DND-41 (cell line): Measurements from ENCODE around the gene NPPA.

Source experiments
- ATAC-seq: fragments of 200-7000 bp; cut with Tn5 transposase; 3 replicates; pipeline ENCODE4 v1.9.1; 2021; ENCODE audit warnings: low read depth; ENCODE audit not compliant: insufficient read depth
- DNase-seq: peaks from one replicate; pipeline ENCODE4 v3.0.0-alpha.2; 2020
- H2AFZ ChIP-seq: 2 replicates; pipeline ENCODE4 v1.6.0; 2012; ENCODE audit warnings: low read depth, low read length
- H3K27ac ChIP-seq: 2 replicates; pipeline ENCODE4 v1.5.1; 2012; ENCODE audit warnings: low read length, inconsistent platforms
- H3K27me3 ChIP-seq: fragments of 200-600 bp; sonication (generic); 2 replicates; pipeline ENCODE4 v1.6.0; 2012; ENCODE audit warnings: low read length, mild to moderate bottlenecking, inconsistent platforms; ENCODE audit not compliant: insufficient read depth, poor library complexity
- H3K36me3 ChIP-seq: 2 replicates; pipeline ENCODE4 v1.5.1; 2012; ENCODE audit warnings: low read length, inconsistent platforms; ENCODE audit not compliant: insufficient read depth
- H3K4me1 ChIP-seq: 2 replicates; pipeline ENCODE4 v1.5.1; 2012; ENCODE audit warnings: mild to moderate bottlenecking, low read length; ENCODE audit not compliant: insufficient read depth
- H3K4me2 ChIP-seq: 2 replicates; pipeline ENCODE4 v1.6.0; 2012; ENCODE audit warnings: mild to moderate bottlenecking, moderate library complexity, low read length, inconsistent platforms; ENCODE audit not compliant: insufficient read depth
- H3K4me3 ChIP-seq, 2 experiments: fragments of 200-600 bp in 1 of 2; shearing (Covaris generic) in 1 of 2; 2 replicates each; pipeline ENCODE4 v1.5.1; 2012 to 2016; ENCODE audit warnings: inconsistent platforms in 2 of 2, low read length in 2 of 2, mild to moderate bottlenecking in 2 of 2, low read depth in 1 of 2, moderate library complexity in 1 of 2
- H3K79me2 ChIP-seq: 2 replicates; pipeline ENCODE4 v1.6.0; 2012; ENCODE audit warnings: low read length, inconsistent platforms; ENCODE audit not compliant: insufficient read depth
- H3K9ac ChIP-seq: 2 replicates; pipeline ENCODE4 v1.6.0; 2012; ENCODE audit warnings: low read depth, mild to moderate bottlenecking, inconsistent platforms, low read length, moderate library complexity
- H3K9me3 ChIP-seq: 2 replicates; pipeline ENCODE4 v1.5.1; 2012; ENCODE audit warnings: low read length, moderate library complexity, mild to moderate bottlenecking, inconsistent platforms; ENCODE audit not compliant: insufficient read depth, severe bottlenecking
- H4K20me1 ChIP-seq: 2 replicates; pipeline ENCODE4 v1.6.0; 2012; ENCODE audit warnings: low read length; ENCODE audit not compliant: insufficient read depth
- EZH2 ChIP-seq: IDR thresholded peaks from 3 replicates; pipeline ENCODE4 v1.6.1; 2012; ENCODE audit warnings: borderline replicate concordance, low read depth, mild to moderate bottlenecking, moderate library complexity, low read length, inconsistent platforms; ENCODE audit not compliant: severe bottlenecking
- TF ChIP-seq, protein P1 (sequence below): IDR thresholded peaks from 2 replicates; pipeline ENCODE4 v1.5.1; 2012; ENCODE audit warnings: borderline replicate concordance, low read length, moderate library complexity, mild to moderate bottlenecking; ENCODE audit not compliant: poor library complexity, severe bottlenecking; ENCODE audit errors: extremely low read depth

The NPPA gene

DNA sequence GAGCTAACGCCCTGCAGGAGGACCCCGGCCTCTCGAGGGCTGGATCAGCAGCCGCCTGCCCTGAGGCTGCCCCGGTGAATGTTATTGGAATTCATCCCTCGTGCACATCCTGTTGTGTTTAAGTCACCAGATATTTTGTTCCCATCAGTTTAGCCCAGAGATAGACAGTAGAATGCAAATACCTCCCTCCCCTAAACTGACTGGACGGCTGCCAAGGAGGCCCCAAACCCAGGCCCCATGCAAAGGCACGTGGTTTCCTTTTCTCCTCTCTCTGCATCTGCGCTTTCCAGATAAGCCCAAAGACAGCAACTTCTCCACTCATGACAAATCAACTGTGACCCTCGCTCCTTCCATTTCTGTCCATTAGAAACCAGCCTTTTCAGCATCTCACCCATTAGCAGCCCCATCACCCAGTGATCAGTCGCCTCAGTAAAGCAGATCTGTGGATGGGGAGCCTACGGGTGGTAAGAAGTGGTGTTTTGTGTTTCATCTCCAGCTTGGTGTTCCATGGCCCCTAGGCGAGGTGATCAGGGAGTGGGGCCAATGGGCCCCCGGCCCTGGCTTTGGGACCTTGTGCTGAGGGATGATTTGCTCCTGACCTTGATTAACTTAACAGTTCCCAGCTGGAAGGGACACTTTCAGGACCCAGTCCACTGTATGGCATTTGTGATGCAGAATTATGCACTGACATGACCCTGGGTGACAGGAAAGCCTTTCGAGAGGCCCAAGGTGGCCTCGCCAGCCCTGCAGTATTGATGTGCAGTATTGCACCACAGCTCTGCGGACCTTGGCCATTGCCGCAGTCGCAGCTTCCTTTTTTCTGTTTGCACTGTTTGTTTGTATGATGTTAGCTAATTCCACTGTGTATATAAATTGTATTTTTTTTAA lies 5.2 kb downstream of the NPPA start:
- peaks cover 42% of the 10 kb centered on the region for H4K20me1 ChIP-seq
- TF ChIP-seq EZH2, result no peak
- TF ChIP-seq, protein P1, sequence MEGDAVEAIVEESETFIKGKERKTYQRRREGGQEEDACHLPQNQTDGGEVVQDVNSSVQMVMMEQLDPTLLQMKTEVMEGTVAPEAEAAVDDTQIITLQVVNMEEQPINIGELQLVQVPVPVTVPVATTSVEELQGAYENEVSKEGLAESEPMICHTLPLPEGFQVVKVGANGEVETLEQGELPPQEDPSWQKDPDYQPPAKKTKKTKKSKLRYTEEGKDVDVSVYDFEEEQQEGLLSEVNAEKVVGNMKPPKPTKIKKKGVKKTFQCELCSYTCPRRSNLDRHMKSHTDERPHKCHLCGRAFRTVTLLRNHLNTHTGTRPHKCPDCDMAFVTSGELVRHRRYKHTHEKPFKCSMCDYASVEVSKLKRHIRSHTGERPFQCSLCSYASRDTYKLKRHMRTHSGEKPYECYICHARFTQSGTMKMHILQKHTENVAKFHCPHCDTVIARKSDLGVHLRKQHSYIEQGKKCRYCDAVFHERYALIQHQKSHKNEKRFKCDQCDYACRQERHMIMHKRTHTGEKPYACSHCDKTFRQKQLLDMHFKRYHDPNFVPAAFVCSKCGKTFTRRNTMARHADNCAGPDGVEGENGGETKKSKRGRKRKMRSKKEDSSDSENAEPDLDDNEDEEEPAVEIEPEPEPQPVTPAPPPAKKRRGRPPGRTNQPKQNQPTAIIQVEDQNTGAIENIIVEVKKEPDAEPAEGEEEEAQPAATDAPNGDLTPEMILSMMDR, result no peak
- no peak overlapping the region for H3K9ac ChIP-seq
- no peak overlapping the region for H3K27ac ChIP-seq
- H3K79me2 ChIP-seq, result no peaks in the 10 kb centered on the region
- ATAC-seq, result no peak
- H3K4me2 ChIP-seq, result no peak overlapping the region
- no peaks in the 10 kb centered on the region for H3K27me3 ChIP-seq
- no peak for DNase-seq
- H2AFZ ChIP-seq, result no peak overlapping the region
- no peak overlapping the region for H3K4me3 ChIP-seq
- no peaks in the 10 kb centered on the region for H3K9me3 ChIP-seq
- H3K36me3 ChIP-seq, result peaks cover 73% of the 10 kb centered on the region
- no peaks in the 10 kb centered on the region for H3K4me1 ChIP-seq

DNA sequence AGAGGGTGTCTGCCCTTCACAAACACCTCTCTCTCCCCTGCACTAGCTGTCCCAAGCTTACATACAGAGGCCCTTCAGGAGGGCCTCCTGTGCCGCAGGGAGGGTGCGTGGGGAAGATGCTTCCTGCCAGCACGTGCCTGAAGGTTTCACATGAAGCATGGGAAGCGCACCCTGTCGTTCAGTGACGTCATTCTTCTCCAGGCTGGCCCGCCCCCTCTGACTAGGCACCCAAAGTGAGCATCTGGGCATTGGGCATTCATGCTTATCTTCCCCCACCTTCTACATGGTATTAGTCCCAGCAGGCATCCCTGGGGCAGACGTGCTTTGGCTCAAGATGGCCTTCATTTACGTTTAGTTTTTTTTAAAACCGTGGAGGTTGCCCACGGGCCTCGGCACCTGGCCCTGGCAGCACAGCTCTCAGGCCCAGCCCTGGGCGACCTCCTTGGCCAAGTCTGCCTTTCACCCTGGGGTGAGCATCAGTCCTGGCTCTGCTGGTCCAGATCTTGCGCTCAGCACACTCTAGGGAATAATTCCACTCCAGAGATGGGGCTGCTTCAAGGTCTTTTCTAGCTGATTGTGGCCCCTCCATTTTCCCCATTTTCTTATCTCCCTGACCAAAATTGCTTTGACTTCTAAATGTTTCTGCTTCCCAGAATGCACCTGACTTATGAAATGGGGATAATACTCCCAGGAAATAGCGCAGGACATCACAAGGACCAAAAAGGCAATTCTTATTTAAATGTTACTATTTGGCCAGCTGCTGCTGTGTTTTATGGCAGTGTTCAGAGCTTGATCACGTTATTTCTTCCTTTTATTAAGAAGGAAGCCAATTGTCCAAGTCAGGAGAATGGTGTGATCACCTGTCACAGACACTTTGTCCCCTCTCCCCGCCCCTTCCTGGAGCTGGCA lies 6.1 kb downstream of the NPPA start:
- TF ChIP-seq, protein P1, result no peak
- TF ChIP-seq EZH2, result no peak
- peaks cover 82% of the 10 kb centered on the region for H3K36me3 ChIP-seq

DNA sequence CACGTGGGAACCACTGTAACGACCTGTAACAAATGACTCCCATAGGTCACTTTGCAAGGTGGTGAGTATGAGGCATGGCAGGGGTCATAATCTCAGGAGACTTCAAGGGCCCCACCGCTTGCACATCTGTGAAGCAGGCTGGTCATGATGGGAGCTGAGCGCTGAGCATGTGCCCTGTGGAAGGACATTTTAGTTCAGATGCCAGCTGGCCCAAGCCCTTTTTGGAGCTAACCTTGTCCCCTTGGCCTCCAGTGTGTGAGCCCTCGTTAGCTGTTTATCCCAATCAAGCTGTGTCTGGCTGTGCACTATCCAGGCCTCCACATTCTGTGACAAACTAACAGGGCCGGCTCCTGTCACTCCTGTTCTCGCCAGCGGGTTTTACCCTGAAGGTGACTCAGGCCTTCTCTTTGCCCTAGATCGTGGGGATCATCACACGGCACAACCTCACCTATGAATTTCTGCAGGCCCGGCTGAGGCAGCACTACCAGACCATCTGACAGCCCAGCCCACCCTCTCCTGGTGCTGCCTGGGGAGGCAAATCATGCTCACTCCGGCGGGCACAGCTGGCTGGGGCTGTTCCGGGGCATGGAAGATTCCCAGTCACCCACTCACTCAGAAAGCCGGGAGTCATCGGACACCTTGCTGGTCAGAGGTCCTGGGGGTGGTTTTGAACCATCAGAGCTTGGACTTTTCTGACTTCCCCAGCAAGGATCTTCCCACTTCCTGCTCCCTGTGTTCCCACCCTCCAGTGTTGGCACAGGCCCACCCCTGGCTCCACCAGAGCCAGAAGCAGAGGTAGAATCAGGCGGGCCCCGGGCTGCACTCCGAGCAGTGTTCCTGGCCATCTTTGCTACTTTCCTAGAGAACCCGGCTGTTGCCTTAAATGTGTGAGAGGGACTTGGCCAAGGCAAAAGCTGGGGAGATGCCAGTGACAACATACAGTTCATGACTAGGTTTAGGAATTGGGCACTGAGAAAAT lies 7.6 kb downstream of the NPPA start:
- peaks cover 90% of the 10 kb centered on the region for H3K36me3 ChIP-seq
- H3K4me2 ChIP-seq, result no peak overlapping the region
- TF ChIP-seq, protein P1, result no peak
- no peaks in the 10 kb centered on the region for H3K9me3 ChIP-seq
- ATAC-seq, result no peak
- H3K4me3 ChIP-seq, result no peak overlapping the region
- H3K4me1 ChIP-seq, result no peaks in the 10 kb centered on the region
- DNase-seq, result no peak
- no peak overlapping the region for H2AFZ ChIP-seq
- H3K27me3 ChIP-seq, result no peaks in the 10 kb centered on the region
- H3K9ac ChIP-seq, result no peak overlapping the region
- H4K20me1 ChIP-seq, result peaks cover 44% of the 10 kb centered on the region
- H3K79me2 ChIP-seq, result no peaks in the 10 kb centered on the region
- no peak overlapping the region for H3K27ac ChIP-seq

More for the DNA sequence above, 6.1 kb downstream of the NPPA start:
- no peak overlapping the region for H3K4me2 ChIP-seq
- no peaks in the 10 kb centered on the region for H3K9me3 ChIP-seq
- no peaks in the 10 kb centered on the region for H3K4me1 ChIP-seq
- DNase-seq (no peak), ATAC-seq (no peak)
- H2AFZ ChIP-seq, result no peak overlapping the region
- H3K9ac ChIP-seq, result no peak overlapping the region
- no peaks in the 10 kb centered on the region for H3K27me3 ChIP-seq
- H4K20me1 ChIP-seq, result peaks cover 40% of the 10 kb centered on the region
- no peak overlapping the region for H3K4me3 ChIP-seq
- no peak overlapping the region for H3K27ac ChIP-seq
- H3K79me2 ChIP-seq, result no peaks in the 10 kb centered on the region
